IMR-90 (cell line): ENCODE results near the gene CIAO2B. TPM values are rescaled to one million over a fixed set of nuclear protein-coding genes. Genes with fewer than 3 reads are reported as not detected.

Experiments
- ATAC-seq: fragments of 200-7000 bp; cut with Tn5 transposase; 2 replicates; pipeline ENCODE4 v1.9.1; 2020; ENCODE audit warnings: low read depth, mild to moderate bottlenecking, moderate library complexity
- BruUV-seq: library from RNA; stranded (reverse); fragments of 400-500 nt; replicated peaks from 2 replicates; lab custom pipeline; 2021; lab: Mats Ljungman, UMichigan
- CTCF ChIA-PET: fragments of 300-600 bp; formaldehyde crosslinking; extraction: SDS; loops from one replicate; lab custom pipeline; 2021; ENCODE audit warnings: antibody characterized with exemption; lab: Yijun Ruan, JAX
- POLR2A ChIA-PET: fragments of 300-600 bp; sonication (Branson Sonifier 250); formaldehyde crosslinking; loops from one replicate; lab custom pipeline; 2022; ENCODE audit warnings: antibody characterized with exemption; ENCODE audit not compliant: unreplicated experiment; lab: Charles Lee
- DNase-seq: peaks from one replicate; pipeline ENCODE4 v3.0.0; 2013
- H2AFZ ChIP-seq: replicated peaks from 2 replicates; pipeline ENCODE3; 2013; ENCODE audit warnings: low read length, mild to moderate bottlenecking; ENCODE audit not compliant: poor library complexity
- H2AK5ac ChIP-seq: 2 replicates; pipeline ENCODE4 v1.6.1; 2013; ENCODE audit warnings: low read depth, low read length, inconsistent platforms
- H2AK9ac ChIP-seq: replicated peaks from 2 replicates; pipeline ENCODE3; 2013; ENCODE audit warnings: mild to moderate bottlenecking, low read depth, low read length, moderate library complexity; ENCODE audit not compliant: poor library complexity
- H2BK120ac ChIP-seq: 2 replicates; pipeline ENCODE4 v1.6.1; 2013; ENCODE audit warnings: low read depth, low read length, inconsistent platforms
- H2BK15ac ChIP-seq: 3 replicates; pipeline ENCODE4 v1.6.1; 2013; ENCODE audit warnings: low read depth, low read length, inconsistent platforms
- H2BK20ac ChIP-seq: 2 replicates; pipeline ENCODE4 v1.6.1; 2013; ENCODE audit warnings: low read depth, mild to moderate bottlenecking, inconsistent platforms, low read length, moderate library complexity
- H2BK5ac ChIP-seq: 2 replicates; pipeline ENCODE4 v1.6.1; 2013; ENCODE audit warnings: mild to moderate bottlenecking, low read depth, low read length, inconsistent platforms; ENCODE audit not compliant: poor library complexity, severe bottlenecking
- H3K14ac ChIP-seq: replicated peaks from 2 replicates; pipeline ENCODE4 v1.6.1; 2013; ENCODE audit warnings: low read depth, low read length, inconsistent platforms
- H3K18ac ChIP-seq: 2 replicates; pipeline ENCODE4 v1.6.1; 2013; ENCODE audit warnings: low read depth, low read length, control low read depth
- H3K23ac ChIP-seq: 2 replicates; pipeline ENCODE4 v1.6.1; 2013; ENCODE audit warnings: low read depth, low read length, inconsistent platforms
- H3K27ac ChIP-seq: 2 replicates; pipeline ENCODE4 v1.5.1; 2013; ENCODE audit warnings: mild to moderate bottlenecking, control low read depth, low read length; ENCODE audit not compliant: insufficient read depth
- H3K27me3 ChIP-seq: 2 replicates; pipeline ENCODE4 v1.6.1; 2013; ENCODE audit warnings: low read length; ENCODE audit not compliant: control insufficient read depth, insufficient read depth
- H3K36me3 ChIP-seq: 2 replicates; pipeline ENCODE4 v1.6.1; 2013; ENCODE audit warnings: low read length, mixed read lengths; ENCODE audit not compliant: control insufficient read depth, insufficient read depth
- H3K4ac ChIP-seq: 2 replicates; pipeline ENCODE4 v1.6.1; 2013; ENCODE audit warnings: low read depth, low read length, inconsistent platforms
- H3K4me1 ChIP-seq: 2 replicates; pipeline ENCODE4 v1.6.1; 2013; ENCODE audit warnings: low read length, mixed read lengths; ENCODE audit not compliant: control insufficient read depth, insufficient read depth
- H3K4me2 ChIP-seq: 2 replicates; pipeline ENCODE4 v1.6.1; 2013; ENCODE audit warnings: low read depth, mild to moderate bottlenecking, control low read depth, low read length, moderate library complexity
- H3K4me3 ChIP-seq: 2 replicates; pipeline ENCODE4 v1.5.1; 2013; ENCODE audit warnings: low read depth, mild to moderate bottlenecking, control low read depth, low read length, moderate library complexity; ENCODE audit not compliant: insufficient read depth
- H3K56ac ChIP-seq: 2 replicates; pipeline ENCODE4 v1.6.1; 2013; ENCODE audit warnings: low read length, inconsistent platforms; ENCODE audit not compliant: insufficient read depth; ENCODE audit errors: extremely low read depth
- H3K79me1 ChIP-seq, 2 experiments: 2 replicates each; pipeline ENCODE4 v1.6.1; 2013; ENCODE audit warnings: low read length in 2 of 2, inconsistent platforms in 1 of 2, low read depth in 1 of 2
- H3K9ac ChIP-seq: 2 replicates; pipeline ENCODE4 v1.6.1; 2013; ENCODE audit warnings: low read depth, low read length, control low read depth
- H3K9me1 ChIP-seq: 2 replicates; pipeline ENCODE4 v1.6.1; 2013; ENCODE audit warnings: low read length, inconsistent platforms; ENCODE audit not compliant: insufficient read depth
- H3K9me3 ChIP-seq: 2 replicates; pipeline ENCODE4 v1.6.1; 2013; ENCODE audit warnings: low read length; ENCODE audit not compliant: control insufficient read depth, insufficient read depth
- H4K20me1 ChIP-seq: 2 replicates; pipeline ENCODE4 v1.6.1; 2013; ENCODE audit warnings: low read length, inconsistent platforms; ENCODE audit not compliant: insufficient read depth
- H4K5ac ChIP-seq: 2 replicates; pipeline ENCODE4 v1.6.1; 2013; ENCODE audit warnings: mild to moderate bottlenecking, low read depth, low read length, control low read depth
- H4K8ac ChIP-seq, 2 experiments: 2 replicates each; pipeline ENCODE4 v1.6.1; 2013; ENCODE audit warnings: low read depth in 2 of 2, low read length in 2 of 2, control low read depth in 1 of 2, inconsistent platforms in 1 of 2
- H4K91ac ChIP-seq: 2 replicates; pipeline ENCODE4 v1.6.1; 2013; ENCODE audit warnings: low read depth, low read length, inconsistent platforms; ENCODE audit not compliant: insufficient read depth
- BHLHE40 ChIP-seq: fragments of 150-350 bp; IDR thresholded peaks from 2 replicates; pipeline ENCODE4 v1.6.1; 2016; ENCODE audit warnings: mild to moderate bottlenecking, low read depth, low read length
- CEBPB ChIP-seq: IDR thresholded peaks from 2 replicates; pipeline ENCODE4 v1.6.1; 2012; ENCODE audit warnings: low read depth, low read length, improper control_type of control experiment
- ELK1 ChIP-seq: fragments of 150-350 bp; IDR thresholded peaks from 2 replicates; pipeline ENCODE4 v1.6.1; 2016; ENCODE audit warnings: low read depth, mild to moderate bottlenecking, low read length, moderate library complexity, borderline replicate concordance
- FOS ChIP-seq: fragments of 150-350 bp; IDR thresholded peaks from 2 replicates; pipeline ENCODE4 v1.6.1; 2016; ENCODE audit warnings: low read depth, low read length
- MAFK ChIP-seq: IDR thresholded peaks from 2 replicates; pipeline ENCODE4 v1.6.1; 2012; ENCODE audit warnings: low read depth, low read length, improper control_type of control experiment
- MAZ ChIP-seq: IDR thresholded peaks from 2 replicates; pipeline ENCODE4 v1.6.1; 2012; ENCODE audit warnings: low read depth, mild to moderate bottlenecking, low read length, improper control_type of control experiment, moderate library complexity, borderline replicate concordance
- MXI1 ChIP-seq: IDR thresholded peaks from 2 replicates; pipeline ENCODE4 v1.6.1; 2012; ENCODE audit warnings: low read depth, mild to moderate bottlenecking, low read length, moderate library complexity, borderline replicate concordance
- POLR2A ChIP-seq: IDR thresholded peaks from 2 replicates; pipeline ENCODE4 v1.6.1; 2012; ENCODE audit warnings: mild to moderate bottlenecking, low read depth, low read length
- RAD21 ChIP-seq: IDR thresholded peaks from 2 replicates; pipeline ENCODE4 v1.6.1; 2012; ENCODE audit warnings: low read length, improper control_type of control experiment
- RCOR1 ChIP-seq: IDR thresholded peaks from 2 replicates; pipeline ENCODE4 v1.6.1; 2012; ENCODE audit warnings: mild to moderate bottlenecking, low read length, improper control_type of control experiment; ENCODE audit not compliant: insufficient replicate concordance
- RFX5 ChIP-seq: IDR thresholded peaks from 2 replicates; pipeline ENCODE4 v1.8.0; 2012; ENCODE audit warnings: low read depth, mild to moderate bottlenecking, low read length, moderate library complexity
- SMC3 ChIP-seq: fragments of 150-350 bp; IDR thresholded peaks from 2 replicates; pipeline ENCODE4 v1.6.1; 2016; ENCODE audit warnings: low read depth, mild to moderate bottlenecking, antibody characterized with exemption, low read length, moderate library complexity
- USF2 ChIP-seq: fragments of 150-350 bp; IDR thresholded peaks from 2 replicates; pipeline ENCODE4 v1.6.1; 2017; ENCODE audit warnings: mild to moderate bottlenecking, antibody characterized with exemption, low read length, low read depth
- WGBS, 2 experiments: methylation state at CpG; one replicate each; pipeline versions ENCODE4 v1.1.5 to v1.1.7; 2013; ENCODE audit warnings: missing lambda C conversion rate in 2 of 2; ENCODE audit not compliant: insufficient read length in 1 of 2; ENCODE audit errors: extremely low coverage in 2 of 2; 5-methylcytosine and 5-hydroxymethylcytosine counted together
- dilution Hi-C: fragments of 300-500 bp; cut with HindIII; formaldehyde crosslinking; loops from one replicate; pipeline ENCODE4 v1.14.3; 2018; ENCODE audit warnings: low sequenced_read_pairs; ENCODE audit not compliant: unreplicated experiment
- in situ Hi-C: fragments of 300-500 bp; cut with MboI; formaldehyde crosslinking; loops from 3 replicates; pipeline ENCODE4 v1.14.3; 2019; ENCODE audit warnings: low sequenced_read_pairs, inconsistent platforms, mixed read lengths
- intact Hi-C: fragments of 100-400 bp; cut with micrococcal nuclease; formaldehyde crosslinking; loops from 2 replicates; pipeline ENCODE4 v1.10.0; 2022
- polyA plus RNA-seq, 3 experiments: library from polyadenylated mRNA; depleted of rRNA; stranded (reverse); fragments of >200 nt; gene quantifications; 2 replicates each; pipeline ENCODE4 v1.2.3, GENCODE V29; 2012; ENCODE audit warnings: low replicate concordance in 1 of 3
- total RNA-seq: library from RNA; depleted of rRNA; stranded (reverse); fragments of >200 nt; gene quantifications from 2 replicates; pipeline ENCODE4 v1.2.3, GENCODE V29; 2012
- TF ChIP-seq, protein P1 (sequence below): conservative IDR thresholded peaks from 2 replicates; pipeline ENCODE4 v1.5.1; 2012; ENCODE audit warnings: mild to moderate bottlenecking, low read depth, low read length, improper control_type of control experiment

The CIAO2B gene
- total and polyA plus RNA-seq, 2 of the 4 experiments (the other 2 are of a cell fraction): 148 to 234 TPM

DNA sequence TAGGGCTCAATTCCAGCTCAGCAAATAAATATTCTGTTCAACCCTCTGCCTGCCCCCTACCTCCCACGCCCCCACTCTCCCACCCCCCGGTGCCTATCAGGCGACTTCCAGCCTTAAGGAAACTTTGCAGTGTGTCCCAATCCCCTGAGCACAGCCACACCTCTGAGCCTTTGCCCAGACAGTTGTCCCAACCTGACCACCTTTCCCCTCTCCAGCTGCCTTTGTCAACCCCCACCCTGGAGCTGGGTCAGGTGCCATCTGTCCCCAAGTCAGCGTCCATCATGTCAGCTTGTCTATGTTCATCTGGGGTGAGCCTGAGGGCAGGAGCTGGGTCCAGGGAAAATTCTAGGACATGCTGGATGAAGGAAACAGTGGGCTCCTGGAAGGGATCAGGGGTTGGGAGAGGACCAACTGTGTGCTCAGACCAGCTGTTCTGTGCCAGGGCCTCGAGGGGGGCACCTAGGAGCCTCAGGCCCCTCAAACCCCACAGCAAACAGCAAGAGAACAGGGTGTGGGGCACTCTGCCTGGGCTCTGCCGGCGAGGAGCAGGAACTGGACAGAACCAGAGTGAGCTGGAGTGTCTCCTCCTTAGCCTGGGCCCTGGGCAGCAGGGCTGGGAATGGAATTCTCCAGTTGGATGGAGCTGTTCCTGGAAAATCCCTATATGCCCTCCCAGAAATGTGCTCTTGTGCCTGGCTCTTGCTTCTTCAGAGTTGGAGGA is 33.3 kb downstream of the CIAO2B start:
- ChIA-PET CTCF (interaction anchor here (1.6 kb wide), 1 partner anchor 28 kb away, joined by 3 read pairs; no protein-coding TSS in a partner anchor), POLR2A (interaction anchor here (0.5 kb wide), 1 partner anchor 18 kb away, joined by 3 read pairs; no protein-coding TSS in a partner anchor)
- peak overlapping the region; percentile 61 for H2AFZ ChIP-seq
- H3K4ac ChIP-seq: peak overlapping the region; percentile 90
- H2AK5ac ChIP-seq: peak overlapping the region; percentile 89
- DNase-seq: no peak
- 0 out of 2 replicates have a peak, but pooled peaks have one; percentile 12 for ATAC-seq
- no peak overlapping the region for H3K9ac ChIP-seq
- no TSS peak for BruUV-seq
- dilution Hi-C loops (no loop called here), in situ Hi-C loops (no loop called here), intact Hi-C loops (no loop called here)
- H3K36me3 ChIP-seq: no peaks in the 10 kb centered on the region
- no peaks in the 10 kb centered on the region for H3K9me3 ChIP-seq
- H2BK120ac ChIP-seq: peak overlapping the region; percentile 92
- WGBS, 2 experiments: no CpG with 5 or more reads among the region's 7 CpGs
- H2BK5ac ChIP-seq: peak overlapping the region; percentile 52
- peak overlapping the region; percentile 90 for H4K91ac ChIP-seq
- H3K9me1 ChIP-seq: peaks cover 48% of the 10 kb centered on the region
- H3K4me1 ChIP-seq: peaks cover 48% of the 10 kb centered on the region
- H3K27me3 ChIP-seq: no peaks in the 10 kb centered on the region
- peak overlapping the region; percentile 62 for H3K18ac ChIP-seq
- H3K23ac ChIP-seq: peak overlapping the region; percentile 69; the same call in 1 of the 2 replicates
- no peaks in the 10 kb centered on the region for H4K20me1 ChIP-seq
- H3K4me2 ChIP-seq: no peak overlapping the region
- peak overlapping the region; percentile 41; the same call in 1 of the 2 replicates for H3K56ac ChIP-seq
- peaks cover 0 to 10% of the 10 kb centered on the region in 2 experiments; a peak in 2 of 4 replicates for H3K79me1 ChIP-seq
- H2BK15ac ChIP-seq: peak overlapping the region; percentile 97; the same call in 2 of the 3 replicates
- H3K4me3 ChIP-seq: no peak overlapping the region
- H3K14ac ChIP-seq: peak overlapping the region; percentile 93
- peak overlapping the region; percentile 90 for H4K5ac ChIP-seq
- peak overlapping the region; percentile 94 for H2BK20ac ChIP-seq
- peak overlapping the region; percentile 76 for H2AK9ac ChIP-seq
- peak overlapping the region; percentile 48 to 86; a peak in 2 of 4 replicates for H4K8ac ChIP-seq
- peak overlapping the region; percentile 95 for H3K27ac ChIP-seq
- TF ChIP-seq CEBPB (no peak), POLR2A (no peak), ELK1 (no peak), SMC3 (no peak), RCOR1 (no peak), MXI1 (no peak), RFX5 (no peak), RAD21 (no peak), USF2 (no peak), MAFK (no peak), MAZ (no peak), BHLHE40 (no peak), FOS (no peak)
- TF ChIP-seq, protein P1, sequence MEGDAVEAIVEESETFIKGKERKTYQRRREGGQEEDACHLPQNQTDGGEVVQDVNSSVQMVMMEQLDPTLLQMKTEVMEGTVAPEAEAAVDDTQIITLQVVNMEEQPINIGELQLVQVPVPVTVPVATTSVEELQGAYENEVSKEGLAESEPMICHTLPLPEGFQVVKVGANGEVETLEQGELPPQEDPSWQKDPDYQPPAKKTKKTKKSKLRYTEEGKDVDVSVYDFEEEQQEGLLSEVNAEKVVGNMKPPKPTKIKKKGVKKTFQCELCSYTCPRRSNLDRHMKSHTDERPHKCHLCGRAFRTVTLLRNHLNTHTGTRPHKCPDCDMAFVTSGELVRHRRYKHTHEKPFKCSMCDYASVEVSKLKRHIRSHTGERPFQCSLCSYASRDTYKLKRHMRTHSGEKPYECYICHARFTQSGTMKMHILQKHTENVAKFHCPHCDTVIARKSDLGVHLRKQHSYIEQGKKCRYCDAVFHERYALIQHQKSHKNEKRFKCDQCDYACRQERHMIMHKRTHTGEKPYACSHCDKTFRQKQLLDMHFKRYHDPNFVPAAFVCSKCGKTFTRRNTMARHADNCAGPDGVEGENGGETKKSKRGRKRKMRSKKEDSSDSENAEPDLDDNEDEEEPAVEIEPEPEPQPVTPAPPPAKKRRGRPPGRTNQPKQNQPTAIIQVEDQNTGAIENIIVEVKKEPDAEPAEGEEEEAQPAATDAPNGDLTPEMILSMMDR: no peak
